Neural cell (in vitro differentiated cells): Measurements from ENCODE around the gene GAREM1. TPM values are rescaled to one million over a fixed set of nuclear protein-coding genes. Genes with fewer than 3 reads are reported as not detected.
A peak's percentile ranks its signal among the peaks of the same experiment; 100 is the strongest.

Experiments used
- H2AFZ ChIP-seq: fragments of 200-600, 300-800 bp; sonication (generic), shearing (Covaris generic); 2 replicates; pipeline ENCODE4 v1.6.0; 2014; ENCODE audit warnings: low read depth, mild to moderate bottlenecking, antibody characterized with exemption, low read length, moderate library complexity
- H3F3A ChIP-seq: fragments of 200-600 bp; shearing (Covaris generic); 2 replicates; pipeline ENCODE4 v1.6.1; 2016; ENCODE audit warnings: mild to moderate bottlenecking, moderate library complexity, mixed read lengths, antibody characterized with exemption, low read length; ENCODE audit not compliant: insufficient read depth, poor library complexity, severe bottlenecking
- H3K27ac ChIP-seq: fragments of 200-600, 300-800 bp; sonication (generic), shearing (Covaris generic); 2 replicates; pipeline ENCODE4 v1.5.1; 2014; ENCODE audit warnings: mild to moderate bottlenecking, low read length, moderate library complexity
- H3K27me3 ChIP-seq: fragments of 300-800, 200-600 bp; sonication (generic), shearing (Covaris generic); 2 replicates; pipeline ENCODE4 v1.6.0; 2014; ENCODE audit warnings: mild to moderate bottlenecking, low read depth, low read length, moderate library complexity; ENCODE audit not compliant: insufficient read depth
- H3K36me3 ChIP-seq: fragments of 300-800, 200-600 bp; sonication (generic), shearing (Covaris generic); 2 replicates; pipeline ENCODE4 v1.5.1; 2014; ENCODE audit warnings: mild to moderate bottlenecking, antibody characterized with exemption, low read length, moderate library complexity; ENCODE audit not compliant: insufficient read depth
- H3K4me2 ChIP-seq: fragments of 300-800, 200-600 bp; sonication (generic), shearing (Covaris generic); 2 replicates; pipeline ENCODE4 v1.6.0; 2014; ENCODE audit warnings: mild to moderate bottlenecking, low read length
- H3K4me3 ChIP-seq: fragments of 300-800, 200-600 bp; sonication (generic), shearing (Covaris generic); 2 replicates; pipeline ENCODE4 v1.5.1; 2014; ENCODE audit warnings: mild to moderate bottlenecking, low read length, moderate library complexity
- H3K79me2 ChIP-seq: fragments of 200-600 bp; shearing (Covaris generic); replicated peaks from 2 replicates; pipeline ENCODE4 v1.6.0; 2014; ENCODE audit warnings: mild to moderate bottlenecking, low read length, moderate library complexity; ENCODE audit not compliant: insufficient read depth
- H3K9ac ChIP-seq: fragments of 300-800, 200-600 bp; sonication (generic), shearing (Covaris generic); 2 replicates; pipeline ENCODE4 v1.6.1; 2016; ENCODE audit warnings: mild to moderate bottlenecking, low read length, mixed read lengths
- H3K9me2 ChIP-seq: fragments of 200-600 bp; shearing (Covaris generic); 2 replicates; pipeline ENCODE4 v1.6.1; 2016; ENCODE audit warnings: mild to moderate bottlenecking, low read length, mixed read lengths; ENCODE audit not compliant: insufficient read depth
- H3K9me3 ChIP-seq: fragments of 200-600, 300-800 bp; sonication (generic), shearing (Covaris generic); 2 replicates; pipeline ENCODE4 v1.6.1; 2016; ENCODE audit warnings: mild to moderate bottlenecking, mixed run types, low read length, moderate library complexity, mixed read lengths
- H4K20me1 ChIP-seq: fragments of 200-600 bp; shearing (Covaris generic); 2 replicates; pipeline ENCODE4 v1.6.1; 2016; ENCODE audit warnings: mild to moderate bottlenecking, mixed run types; ENCODE audit not compliant: insufficient read depth
- EP300 ChIP-seq: fragments of 450-650 bp; conservative IDR thresholded peaks from 2 replicates; pipeline ENCODE4 v1.6.1; 2014; ENCODE audit warnings: antibody characterized with exemption, mild to moderate bottlenecking, moderate library complexity; ENCODE audit not compliant: poor library complexity, severe bottlenecking
- EZH2 ChIP-seq: fragments of 200-600, 300-800 bp; shearing (Covaris generic), sonication (generic); IDR thresholded peaks from 2 replicates; pipeline ENCODE4 v1.6.1; 2014; ENCODE audit warnings: antibody characterized with exemption, low read length, borderline replicate concordance, mild to moderate bottlenecking; ENCODE audit not compliant: insufficient read depth, poor library complexity, severe bottlenecking
- MXI1 ChIP-seq: fragments of 450-650 bp; conservative IDR thresholded peaks from 2 replicates; pipeline ENCODE4 v1.6.1; 2014; ENCODE audit warnings: antibody characterized with exemption, mild to moderate bottlenecking; ENCODE audit not compliant: poor library complexity, severe bottlenecking
- POLR2AphosphoS5 ChIP-seq: IDR thresholded peaks from 2 replicates; pipeline ENCODE4 v1.6.1; 2012
- RAD21 ChIP-seq: fragments of 450-650 bp; conservative IDR thresholded peaks from 2 replicates; pipeline ENCODE4 v1.6.1; 2014; ENCODE audit warnings: antibody characterized with exemption, mild to moderate bottlenecking, moderate library complexity
- SMC3 ChIP-seq: fragments of 450-650 bp; conservative IDR thresholded peaks from 2 replicates; pipeline ENCODE4 v1.6.1; 2014; ENCODE audit warnings: antibody characterized with exemption, mild to moderate bottlenecking, moderate library complexity; ENCODE audit not compliant: poor library complexity
- TAF1 ChIP-seq: IDR thresholded peaks from 2 replicates; pipeline ENCODE4 v1.6.1; 2012; ENCODE audit warnings: low read depth
- polyA plus RNA-seq: library from polyadenylated mRNA; depleted of rRNA; stranded (reverse); fragments of >200 nt; gene quantifications from 2 replicates; pipeline ENCODE4 v1.2.3, GENCODE V29; 2014
- TF ChIP-seq, protein P1 (sequence below): IDR thresholded peaks from 2 replicates; pipeline ENCODE4 v1.6.1; 2012; ENCODE audit warnings: borderline replicate concordance
- TF ChIP-seq, protein P2 (sequence below): fragments of 450-650 bp; IDR thresholded peaks from 2 replicates; pipeline ENCODE4 v1.5.1; 2014; ENCODE audit warnings: antibody characterized with exemption, mild to moderate bottlenecking, moderate library complexity; ENCODE audit not compliant: poor library complexity, severe bottlenecking

The GAREM1 gene
- polyA plus RNA-seq, 1 donor from 2014 or later: 1.3 TPM

DNA sequence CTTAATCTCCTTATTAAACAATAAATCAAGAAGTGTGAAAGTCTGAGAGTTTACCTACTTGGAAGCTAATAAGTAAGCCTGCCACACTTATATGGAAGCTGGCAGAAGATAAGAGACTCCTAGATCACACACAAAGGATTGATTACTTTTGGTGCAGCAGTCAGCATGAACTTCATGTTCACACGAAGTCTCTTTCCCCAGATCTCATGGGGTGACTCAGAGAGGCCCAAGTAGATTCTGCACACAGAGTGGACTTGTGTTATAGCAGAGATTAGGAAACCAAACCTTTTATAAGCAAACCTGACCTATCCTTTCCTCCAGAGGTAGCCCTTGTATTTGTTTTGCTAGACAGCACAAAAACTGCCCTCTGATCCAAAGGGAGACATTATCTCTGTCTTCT lies 9.9 kb upstream of the GAREM1 start:
- no peaks in the 10 kb centered on the region for H3F3A ChIP-seq

DNA sequence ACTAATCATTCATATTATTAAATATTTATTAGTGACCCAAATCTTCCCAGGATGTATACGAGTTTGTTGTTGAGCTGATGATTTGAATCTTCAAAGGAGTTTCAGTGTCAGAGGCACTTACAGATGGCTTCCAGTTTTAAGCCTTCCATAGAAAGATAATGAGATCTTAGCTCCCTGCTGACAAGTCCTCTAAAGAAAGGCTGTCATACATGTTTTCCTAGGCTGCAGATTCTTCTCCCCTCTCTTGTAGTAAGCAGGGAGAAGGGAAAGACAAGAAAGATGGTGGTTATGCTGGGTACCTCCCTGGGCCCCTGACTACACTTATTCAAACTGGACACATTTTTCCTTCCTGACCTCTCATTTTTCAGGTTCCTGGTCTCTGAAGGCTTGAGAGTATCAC lies 8.1 kb upstream of the GAREM1 start:
- Histone ChIP-seq H3K9me3 (no peaks in the 10 kb centered on the region), H3F3A (no peaks in the 10 kb centered on the region), H3K4me3 (peak overlapping the region; percentile 13), H3K36me3 (no peaks in the 10 kb centered on the region), H3K9ac (no peak overlapping the region), H3K4me2 (peak overlapping the region; percentile 4), H4K20me1 (no peaks in the 10 kb centered on the region), H3K27ac (peak overlapping the region; percentile 32), H2AFZ (no peak overlapping the region), H3K27me3 (no peaks in the 10 kb centered on the region), H3K79me2 (no peaks in the 10 kb centered on the region), H3K9me2 (no peaks in the 10 kb centered on the region)
- TF ChIP-seq, protein P1, sequence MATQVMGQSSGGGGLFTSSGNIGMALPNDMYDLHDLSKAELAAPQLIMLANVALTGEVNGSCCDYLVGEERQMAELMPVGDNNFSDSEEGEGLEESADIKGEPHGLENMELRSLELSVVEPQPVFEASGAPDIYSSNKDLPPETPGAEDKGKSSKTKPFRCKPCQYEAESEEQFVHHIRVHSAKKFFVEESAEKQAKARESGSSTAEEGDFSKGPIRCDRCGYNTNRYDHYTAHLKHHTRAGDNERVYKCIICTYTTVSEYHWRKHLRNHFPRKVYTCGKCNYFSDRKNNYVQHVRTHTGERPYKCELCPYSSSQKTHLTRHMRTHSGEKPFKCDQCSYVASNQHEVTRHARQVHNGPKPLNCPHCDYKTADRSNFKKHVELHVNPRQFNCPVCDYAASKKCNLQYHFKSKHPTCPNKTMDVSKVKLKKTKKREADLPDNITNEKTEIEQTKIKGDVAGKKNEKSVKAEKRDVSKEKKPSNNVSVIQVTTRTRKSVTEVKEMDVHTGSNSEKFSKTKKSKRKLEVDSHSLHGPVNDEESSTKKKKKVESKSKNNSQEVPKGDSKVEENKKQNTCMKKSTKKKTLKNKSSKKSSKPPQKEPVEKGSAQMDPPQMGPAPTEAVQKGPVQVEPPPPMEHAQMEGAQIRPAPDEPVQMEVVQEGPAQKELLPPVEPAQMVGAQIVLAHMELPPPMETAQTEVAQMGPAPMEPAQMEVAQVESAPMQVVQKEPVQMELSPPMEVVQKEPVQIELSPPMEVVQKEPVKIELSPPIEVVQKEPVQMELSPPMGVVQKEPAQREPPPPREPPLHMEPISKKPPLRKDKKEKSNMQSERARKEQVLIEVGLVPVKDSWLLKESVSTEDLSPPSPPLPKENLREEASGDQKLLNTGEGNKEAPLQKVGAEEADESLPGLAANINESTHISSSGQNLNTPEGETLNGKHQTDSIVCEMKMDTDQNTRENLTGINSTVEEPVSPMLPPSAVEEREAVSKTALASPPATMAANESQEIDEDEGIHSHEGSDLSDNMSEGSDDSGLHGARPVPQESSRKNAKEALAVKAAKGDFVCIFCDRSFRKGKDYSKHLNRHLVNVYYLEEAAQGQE: peak; percentile 59
- TF ChIP-seq SMC3: no peak
- peak; percentile 62 for TF ChIP-seq POLR2AphosphoS5
- TF ChIP-seq EZH2: no peak
- peak; percentile 73 for TF ChIP-seq EP300

More for the DNA sequence above, 9.9 kb upstream of the GAREM1 start:
- H3K27me3 ChIP-seq: no peaks in the 10 kb centered on the region
- no peak overlapping the region for H3K4me2 ChIP-seq
- H3K9me2 ChIP-seq: no peaks in the 10 kb centered on the region
- H3K9ac ChIP-seq: no peak overlapping the region
- TF ChIP-seq EP300 (no peak), POLR2AphosphoS5 (no peak), TAF1 (no peak), SMC3 (no peak), EZH2 (no peak), MXI1 (no peak), RAD21 (no peak)
- TF ChIP-seq, protein P1: no peak
- TF ChIP-seq, protein P2, sequence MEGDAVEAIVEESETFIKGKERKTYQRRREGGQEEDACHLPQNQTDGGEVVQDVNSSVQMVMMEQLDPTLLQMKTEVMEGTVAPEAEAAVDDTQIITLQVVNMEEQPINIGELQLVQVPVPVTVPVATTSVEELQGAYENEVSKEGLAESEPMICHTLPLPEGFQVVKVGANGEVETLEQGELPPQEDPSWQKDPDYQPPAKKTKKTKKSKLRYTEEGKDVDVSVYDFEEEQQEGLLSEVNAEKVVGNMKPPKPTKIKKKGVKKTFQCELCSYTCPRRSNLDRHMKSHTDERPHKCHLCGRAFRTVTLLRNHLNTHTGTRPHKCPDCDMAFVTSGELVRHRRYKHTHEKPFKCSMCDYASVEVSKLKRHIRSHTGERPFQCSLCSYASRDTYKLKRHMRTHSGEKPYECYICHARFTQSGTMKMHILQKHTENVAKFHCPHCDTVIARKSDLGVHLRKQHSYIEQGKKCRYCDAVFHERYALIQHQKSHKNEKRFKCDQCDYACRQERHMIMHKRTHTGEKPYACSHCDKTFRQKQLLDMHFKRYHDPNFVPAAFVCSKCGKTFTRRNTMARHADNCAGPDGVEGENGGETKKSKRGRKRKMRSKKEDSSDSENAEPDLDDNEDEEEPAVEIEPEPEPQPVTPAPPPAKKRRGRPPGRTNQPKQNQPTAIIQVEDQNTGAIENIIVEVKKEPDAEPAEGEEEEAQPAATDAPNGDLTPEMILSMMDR: no peak
- no peak overlapping the region for H3K4me3 ChIP-seq
- no peak overlapping the region for H3K27ac ChIP-seq
- no peaks in the 10 kb centered on the region for H4K20me1 ChIP-seq
- H3K36me3 ChIP-seq: no peaks in the 10 kb centered on the region
- no peak overlapping the region for H2AFZ ChIP-seq
- no peaks in the 10 kb centered on the region for H3K79me2 ChIP-seq
- no peaks in the 10 kb centered on the region for H3K9me3 ChIP-seq
